Measurements from ENCODE around the gene MUL1.

DNA sequence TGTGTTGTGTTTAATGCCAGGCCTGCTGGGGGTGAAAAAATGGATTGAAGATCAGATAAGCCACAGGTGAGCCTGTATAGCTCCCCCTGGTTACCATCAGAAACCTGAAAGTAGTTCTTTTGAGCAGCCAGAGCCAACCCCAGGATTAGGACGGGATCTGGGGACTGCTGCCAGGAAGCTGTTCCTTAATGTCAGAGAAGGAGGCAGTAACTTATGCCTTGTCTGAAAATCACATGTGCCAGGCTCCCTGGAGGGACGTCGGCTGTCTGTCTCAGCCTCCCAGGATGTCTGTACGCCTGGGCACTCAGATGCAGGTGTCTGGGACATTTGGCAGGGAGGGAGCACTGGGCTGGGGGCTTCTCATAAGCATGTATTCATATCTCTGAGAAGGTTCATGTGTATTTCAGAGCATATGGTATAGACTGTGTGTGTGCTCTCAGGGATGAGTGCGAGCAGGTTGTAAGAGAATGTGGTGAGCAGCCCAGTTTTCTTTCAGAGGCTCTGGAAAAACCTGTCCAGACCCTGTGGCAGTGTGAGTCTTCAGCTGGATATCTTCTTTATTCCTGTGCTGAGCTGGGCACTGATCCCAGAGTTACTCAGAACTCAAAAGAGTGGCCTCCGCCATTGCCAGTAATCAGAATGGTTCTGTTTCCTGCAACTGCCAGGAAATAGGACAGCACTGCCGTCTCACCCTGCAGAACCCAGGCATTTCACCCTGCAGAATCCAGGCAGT, 47.2 kb upstream of the MUL1 start:
- TF ChIP-seq TAF1 (IDR thresholded peaks at IDR 0.05; ENCODE audit: control insufficient read depth, extremely low read depth, insufficient read depth, low read length, severe bottlenecking) (no peak), NFRKB (IDR thresholded peaks at IDR 0.05; ENCODE audit: low read depth) (no peak), BRCA1 (IDR thresholded peaks at IDR 0.05) (no peak), BRCA1 (CRISPR knock-in tag; IDR thresholded peaks at IDR 0.05) (no peak), MYBL2 (IDR thresholded peaks at IDR 0.05; ENCODE audit: low read depth) (no peak), MYBL2 (CRISPR knock-in tag; IDR thresholded peaks at IDR 0.05; ENCODE audit: borderline replicate concordance) (no peak), DACH1 (IDR thresholded peaks at IDR 0.05; ENCODE audit: partially characterized antibody) (no peak), FOXK2 (conservative IDR thresholded peaks at IDR 0.05 in 1 of 2, IDR thresholded peaks at IDR 0.05 in 1 of 2; ENCODE audit: low read depth in 2 of 2) (no peak), POLR2A (conservative IDR thresholded peaks at IDR 0.05) (no peak), ETV1 (tag; conservative IDR thresholded peaks at IDR 0.05; ENCODE audit: low read depth) (no peak), NFATC3 (IDR thresholded peaks at IDR 0.05) (no peak), XRCC5 (IDR thresholded peaks at IDR 0.05; ENCODE audit: low read depth, low read length) (no peak), NFYB (IDR thresholded peaks at IDR 0.05; ENCODE audit: extremely low read depth, insufficient read length) (no peak)
- TF ChIP-seq, protein P1, sequence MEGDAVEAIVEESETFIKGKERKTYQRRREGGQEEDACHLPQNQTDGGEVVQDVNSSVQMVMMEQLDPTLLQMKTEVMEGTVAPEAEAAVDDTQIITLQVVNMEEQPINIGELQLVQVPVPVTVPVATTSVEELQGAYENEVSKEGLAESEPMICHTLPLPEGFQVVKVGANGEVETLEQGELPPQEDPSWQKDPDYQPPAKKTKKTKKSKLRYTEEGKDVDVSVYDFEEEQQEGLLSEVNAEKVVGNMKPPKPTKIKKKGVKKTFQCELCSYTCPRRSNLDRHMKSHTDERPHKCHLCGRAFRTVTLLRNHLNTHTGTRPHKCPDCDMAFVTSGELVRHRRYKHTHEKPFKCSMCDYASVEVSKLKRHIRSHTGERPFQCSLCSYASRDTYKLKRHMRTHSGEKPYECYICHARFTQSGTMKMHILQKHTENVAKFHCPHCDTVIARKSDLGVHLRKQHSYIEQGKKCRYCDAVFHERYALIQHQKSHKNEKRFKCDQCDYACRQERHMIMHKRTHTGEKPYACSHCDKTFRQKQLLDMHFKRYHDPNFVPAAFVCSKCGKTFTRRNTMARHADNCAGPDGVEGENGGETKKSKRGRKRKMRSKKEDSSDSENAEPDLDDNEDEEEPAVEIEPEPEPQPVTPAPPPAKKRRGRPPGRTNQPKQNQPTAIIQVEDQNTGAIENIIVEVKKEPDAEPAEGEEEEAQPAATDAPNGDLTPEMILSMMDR (IDR thresholded peaks at IDR 0.05 in 2 of 3, conservative IDR thresholded peaks at IDR 0.05 in 1 of 3; ENCODE audit: insufficient read depth in 2 of 3, low read depth in 1 of 3, low read length in 3 of 3), result no peak
- TF ChIP-seq, protein P2, sequence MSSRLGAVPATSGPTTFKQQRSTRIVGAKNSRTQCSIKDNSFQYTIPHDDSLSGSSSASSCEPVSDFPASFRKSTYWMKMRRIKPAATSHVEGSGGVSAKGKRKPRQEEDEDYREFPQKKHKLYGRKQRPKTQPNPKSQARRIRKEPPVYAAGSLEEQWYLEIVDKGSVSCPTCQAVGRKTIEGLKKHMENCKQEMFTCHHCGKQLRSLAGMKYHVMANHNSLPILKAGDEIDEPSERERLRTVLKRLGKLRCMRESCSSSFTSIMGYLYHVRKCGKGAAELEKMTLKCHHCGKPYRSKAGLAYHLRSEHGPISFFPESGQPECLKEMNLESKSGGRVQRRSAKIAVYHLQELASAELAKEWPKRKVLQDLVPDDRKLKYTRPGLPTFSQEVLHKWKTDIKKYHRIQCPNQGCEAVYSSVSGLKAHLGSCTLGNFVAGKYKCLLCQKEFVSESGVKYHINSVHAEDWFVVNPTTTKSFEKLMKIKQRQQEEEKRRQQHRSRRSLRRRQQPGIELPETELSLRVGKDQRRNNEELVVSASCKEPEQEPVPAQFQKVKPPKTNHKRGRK (tag; IDR thresholded peaks at IDR 0.05), result no peak
- TF ChIP-seq, protein P3, sequence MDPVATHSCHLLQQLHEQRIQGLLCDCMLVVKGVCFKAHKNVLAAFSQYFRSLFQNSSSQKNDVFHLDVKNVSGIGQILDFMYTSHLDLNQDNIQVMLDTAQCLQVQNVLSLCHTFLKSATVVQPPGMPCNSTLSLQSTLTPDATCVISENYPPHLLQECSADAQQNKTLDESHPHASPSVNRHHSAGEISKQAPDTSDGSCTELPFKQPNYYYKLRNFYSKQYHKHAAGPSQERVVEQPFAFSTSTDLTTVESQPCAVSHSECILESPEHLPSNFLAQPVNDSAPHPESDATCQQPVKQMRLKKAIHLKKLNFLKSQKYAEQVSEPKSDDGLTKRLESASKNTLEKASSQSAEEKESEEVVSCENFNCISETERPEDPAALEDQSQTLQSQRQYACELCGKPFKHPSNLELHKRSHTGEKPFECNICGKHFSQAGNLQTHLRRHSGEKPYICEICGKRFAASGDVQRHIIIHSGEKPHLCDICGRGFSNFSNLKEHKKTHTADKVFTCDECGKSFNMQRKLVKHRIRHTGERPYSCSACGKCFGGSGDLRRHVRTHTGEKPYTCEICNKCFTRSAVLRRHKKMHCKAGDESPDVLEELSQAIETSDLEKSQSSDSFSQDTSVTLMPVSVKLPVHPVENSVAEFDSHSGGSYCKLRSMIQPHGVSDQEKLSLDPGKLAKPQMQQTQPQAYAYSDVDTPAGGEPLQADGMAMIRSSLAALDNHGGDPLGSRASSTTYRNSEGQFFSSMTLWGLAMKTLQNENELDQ (CRISPR knock-in tag; IDR thresholded peaks at IDR 0.05; ENCODE audit: borderline replicate concordance), result no peak
